Measurements from ENCODE around the gene AMMECR1. TPM values are rescaled to one million over a fixed set of nuclear protein-coding genes. Genes with fewer than 3 reads are reported as not detected.

AMMECR1 gene
- total and polyA plus RNA-seq, 2 of the 13 experiments (the other 11 are each of a cell fraction or from before 2014, with no cell fraction given) = 3.1 to 7.5 TPM

- Histone ChIP-seq H3K27me3 (ENCODE audit: control insufficient read depth in 1 of 2, insufficient read depth in 2 of 2, low read length in 2 of 2) (no peaks in the 10 kb centered on the region), H2AFZ (ENCODE audit: low read length) (no peak overlapping the region), H3K9me3 (ENCODE audit: low read length) (no peaks in the 10 kb centered on the region), H3K9ac (ENCODE audit: insufficient read depth, low read depth, low read length) (no peak overlapping the region), H3K79me2 (ENCODE audit: insufficient read depth, low read length) (no peaks in the 10 kb centered on the region), H3K36me3 (replicated peaks in 1 of 2; ENCODE audit: control insufficient read depth in 1 of 2, insufficient read depth in 2 of 2, low read length in 2 of 2) (no peaks in the 10 kb centered on the region), H3K4me1 (ENCODE audit: insufficient read depth, low read length) (peaks cover 12% of the 10 kb centered on the region; the same call in 1 of the 2 replicates), H3K4me3 (replicated peaks in 1 of 3; ENCODE audit: insufficient read depth in 1 of 3, low read depth in 2 of 3, low read length in 3 of 3) (no peak overlapping the region), H3K27ac (ENCODE audit: extremely low read length, insufficient read depth, low read length) (no peak overlapping the region), H4K20me1 (ENCODE audit: insufficient read depth, low read length) (no peaks in the 10 kb centered on the region), H3K4me2 (ENCODE audit: low read depth, low read length) (no peak overlapping the region)
- intact Hi-C loops (cut with micrococcal nuclease; ENCODE audit: unreplicated experiment) = no loop called here
- ChIA-PET CTCF (ENCODE audit: low intra/inter-chr PET ratio, low total read pairs) (interaction anchor here (1.9 kb wide), 1 partner anchor 263 kb away, joined by 5 read pairs; no protein-coding TSS in a partner anchor), POLR2A (no interaction called here)
- BruUV-seq (replicated peaks) = no TSS peak
- no peak for FAIRE-seq
- no peak for DNase-seq (ENCODE audit: low spot score)
- in situ Hi-C loops (cut with HindIII; ENCODE audit: extremely low pct_ligation_motif_present, low pct_unique_long_range_greater_than_20kb) = no loop called here
- no peak for ATAC-seq
- TF ChIP-seq ZNF572 (CRISPR knock-in tag; IDR thresholded peaks at IDR 0.05) = no peak
- TF ChIP-seq KMT2B (CRISPR knock-in tag; IDR thresholded peaks at IDR 0.05) = no peak
- no peak for TF ChIP-seq ZNF704 (CRISPR knock-in tag; IDR thresholded peaks at IDR 0.05; ENCODE audit: borderline replicate concordance)
- TF ChIP-seq CSRNP2 (CRISPR knock-in tag; conservative IDR thresholded peaks at IDR 0.05; ENCODE audit: low read depth) = no peak
- no peak for TF ChIP-seq MTA1 (CRISPR knock-in tag; IDR thresholded peaks at IDR 0.05; ENCODE audit: borderline replicate concordance)
- no peak for TF ChIP-seq FOXP1 (IDR thresholded peaks at IDR 0.05)
- no peak for TF ChIP-seq FOXP1 (CRISPR knock-in tag; IDR thresholded peaks at IDR 0.05)
- TF ChIP-seq MBNL3 (CRISPR knock-in tag; conservative IDR thresholded peaks at IDR 0.05) = no peak
- TF ChIP-seq ZNF337 (CRISPR knock-in tag; IDR thresholded peaks at IDR 0.05; ENCODE audit: borderline replicate concordance, low read depth) = no peak
- TF ChIP-seq KIAA2018 (CRISPR knock-in tag; IDR thresholded peaks at IDR 0.05; ENCODE audit: borderline replicate concordance) = no peak
- no peak for TF ChIP-seq SP4 (CRISPR knock-in tag; IDR thresholded peaks at IDR 0.05)
- no peak for TF ChIP-seq LRRFIP1 (CRISPR knock-in tag; conservative IDR thresholded peaks at IDR 0.05)
Observed at GRCh38 chrX:110145311-110145710, 172.6 kb downstream of the AMMECR1 start.

Measured in HepG2 (cell line).